K562 treated with DMSO at 1 percent for 4 hours (cell line): Measurements from ENCODE around the gene GNG7. TPM values are rescaled to one million over a fixed set of nuclear protein-coding genes. Genes with fewer than 3 reads are reported as not detected.

Experiments used
- total RNA-seq: library from RNA; unstranded; fragments of 300-600 nt; gene quantifications from 2 replicates; pipeline ENCODE4 v1.2.3, GENCODE V29; 2022; ENCODE audit not compliant: insufficient read depth

The GNG7 gene
- 0.28 and 0.48 TPM in 2 replicates for total RNA-seq

GRCh38 chr19:2702170-2703076 lies at the start of gene GNG7:
GNG7 (minus strand) TSS chr19:2702694; CDS start chr19:2520688, 182,006 bp downstream.

GRCh38 chr19:2739602-2740313 lies 37.3 kb upstream of the GNG7 start, which contains the start of gene SLC39A3:
SLC39A3 (minus strand) TSS chr19:2740017; CDS start chr19:2737257, 2,760 bp downstream.

GRCh38 chr19:2720777-2721569 lies 18.5 kb upstream of the GNG7 start, which contains the start of gene DIRAS1:
DIRAS1 (minus strand) TSS chr19:2721372; CDS start chr19:2717806, 3,566 bp downstream.

GRCh38 chr19:2475702-2476450 lies 226.6 kb downstream of the GNG7 start, which contains the start of gene GADD45B:
GADD45B (plus strand) TSS chr19:2476127; CDS start chr19:2476359, 232 bp downstream.

Other genes with a start within 250 kb of the GNG7 start
- 65.6 and 72.4 TPM in 2 replicates for gene LMNB2, start 245.7 kb downstream of the GNG7 start, total RNA-seq
- gene GADD45B, start 226.6 kb downstream of the GNG7 start, total RNA-seq, result 10.9 and 16.1 TPM in 2 replicates
- 3.9 and 4.3 TPM in 2 replicates for gene DIRAS1, start 18.7 kb upstream of the GNG7 start, total RNA-seq
- 165 and 175 TPM in 2 replicates for gene SLC39A3, start 37.3 kb upstream of the GNG7 start, total RNA-seq
- gene SGTA, start 80.6 kb upstream of the GNG7 start, total RNA-seq, result 118 and 130 TPM in 2 replicates
- 128 and 158 TPM in 2 replicates for gene THOP1, start 82.8 kb upstream of the GNG7 start, total RNA-seq
- 1.9 and 2.1 TPM in 2 replicates for gene ZNF554, start 117.2 kb upstream of the GNG7 start, total RNA-seq
- 1.4 TPM in 2 replicates for gene ZNF555, start 138.8 kb upstream of the GNG7 start, total RNA-seq
- 0.48 TPM in 1 of 2 replicates, not detected in the other for gene ZNF556, start 164.6 kb upstream of the GNG7 start, total RNA-seq
- 3.2 and 4.1 TPM in 2 replicates for gene ZNF57, start 198.2 kb upstream of the GNG7 start, total RNA-seq
- gene ZNF77, start 242.3 kb upstream of the GNG7 start, total RNA-seq, result 2.2 and 5.2 TPM in 2 replicates